ENCODE results near the gene MYT1. TPM values are rescaled to one million over a fixed set of nuclear protein-coding genes. Genes with fewer than 3 reads are reported as not detected.

MYT1 gene
- total and polyA plus RNA-seq, 2 experiments from 2014 or later, result 0.03 to 0.06 TPM

GRCh38 chr20:64211874-64212658, 47.8 kb downstream of the MYT1 start:
- no peaks in the 10 kb centered on the region for H3K79me2 ChIP-seq
- WGBS (ENCODE audit: low lambda C conversion rate, missing lambda C conversion rate), result 87% methylated on average over 14 of the region's 21 CpGs

GRCh38 chr20:64212755-64213154, 48.5 kb downstream of the MYT1 start:
- Histone ChIP-seq H3K79me2 (no peaks in the 10 kb centered on the region), H4K20me1 (ENCODE audit: insufficient read depth, poor library complexity, severe bottlenecking) (no peaks in the 10 kb centered on the region), H3K27me3 (no peaks in the 10 kb centered on the region), H3K9me3 (ENCODE audit: low read depth) (no peaks in the 10 kb centered on the region), H3K9me2 (replicated peaks; ENCODE audit: insufficient read depth) (no peaks in the 10 kb centered on the region), H3K27ac (peak overlapping the region; percentile 60), H3K4me2 (peak overlapping the region; percentile 54), H3K4me1 (ENCODE audit: insufficient read depth) (peaks cover 9% of the 10 kb centered on the region), H3K36me3 (replicated peaks; ENCODE audit: insufficient read depth, low read depth) (no peaks in the 10 kb centered on the region), H3K4me3 (no peak overlapping the region), H2AFZ (no peak overlapping the region)
- no peak for TF ChIP-seq CTCF (IDR thresholded peaks at IDR 0.05; ENCODE audit: poor library complexity)
- TF ChIP-seq EZH2 (IDR thresholded peaks at IDR 0.05; ENCODE audit: borderline replicate concordance), result no peak
- TF ChIP-seq EZH2phosphoT487 (IDR thresholded peaks at IDR 0.05; ENCODE audit: low read depth, severe bottlenecking, unreplicated experiment), result no peak
- DNase-seq (ENCODE audit: low spot score), result peak; percentile 61
- WGBS (ENCODE audit: low lambda C conversion rate, missing lambda C conversion rate), result 64% methylated on average over 7 of the region's 7 CpGs

More at GRCh38 chr20:64211874-64212658, 47.8 kb downstream of the MYT1 start:
- no peak for DNase-seq (ENCODE audit: low spot score)
- Histone ChIP-seq H2AFZ (no peak overlapping the region), H3K36me3 (replicated peaks; ENCODE audit: insufficient read depth, low read depth) (no peaks in the 10 kb centered on the region), H4K20me1 (ENCODE audit: insufficient read depth, poor library complexity, severe bottlenecking) (no peaks in the 10 kb centered on the region), H3K4me2 (no peak overlapping the region), H3K4me3 (no peak overlapping the region), H3K4me1 (ENCODE audit: insufficient read depth) (peaks cover 9% of the 10 kb centered on the region), H3K9me3 (ENCODE audit: low read depth) (no peaks in the 10 kb centered on the region), H3K27ac (peak overlapping the region; percentile 60), H3K27me3 (no peaks in the 10 kb centered on the region), H3K9me2 (replicated peaks; ENCODE audit: insufficient read depth) (no peaks in the 10 kb centered on the region)
- TF ChIP-seq EZH2phosphoT487 (IDR thresholded peaks at IDR 0.05; ENCODE audit: low read depth, severe bottlenecking, unreplicated experiment) (no peak), CTCF (IDR thresholded peaks at IDR 0.05; ENCODE audit: poor library complexity) (no peak), EZH2 (IDR thresholded peaks at IDR 0.05; ENCODE audit: borderline replicate concordance) (no peak)

- H3K4me1 ChIP-seq (ENCODE audit: insufficient read depth), result peaks cover 9% of the 10 kb centered on the region
- no peaks in the 10 kb centered on the region for H3K79me2 ChIP-seq
- DNase-seq (ENCODE audit: low spot score), result no peak
- H3K9me2 ChIP-seq (replicated peaks; ENCODE audit: insufficient read depth), result no peaks in the 10 kb centered on the region
- no peaks in the 10 kb centered on the region for H3K36me3 ChIP-seq (replicated peaks; ENCODE audit: insufficient read depth, low read depth)
- 94% methylated on average over 10 of the region's 10 CpGs for WGBS (ENCODE audit: low lambda C conversion rate, missing lambda C conversion rate)
- H2AFZ ChIP-seq, result no peak overlapping the region
- H3K4me2 ChIP-seq, result no peak overlapping the region
- H3K9me3 ChIP-seq (ENCODE audit: low read depth), result no peaks in the 10 kb centered on the region
- no peaks in the 10 kb centered on the region for H3K27me3 ChIP-seq
- no peak overlapping the region for H3K4me3 ChIP-seq
- H4K20me1 ChIP-seq (ENCODE audit: insufficient read depth, poor library complexity, severe bottlenecking), result no peaks in the 10 kb centered on the region
- TF ChIP-seq CTCF (IDR thresholded peaks at IDR 0.05; ENCODE audit: poor library complexity) (no peak), EZH2 (IDR thresholded peaks at IDR 0.05; ENCODE audit: borderline replicate concordance) (no peak), EZH2phosphoT487 (IDR thresholded peaks at IDR 0.05; ENCODE audit: low read depth, severe bottlenecking, unreplicated experiment) (no peak)
- no peak overlapping the region for H3K27ac ChIP-seq
Measured at GRCh38 chr20:64214113-64214512, 49.9 kb downstream of the MYT1 start.

Data from hepatocyte (in vitro differentiated cells).